ENCODE measurements around the gene ZNF771.

The ZNF771 gene

GRCh38 chr16:30398661-30399434 is 8.6 kb upstream of the ZNF771 start:
- no peak for DNase-seq (ENCODE audit: low spot score)

GRCh38 chr16:30399435-30400186 is 7.8 kb upstream of the ZNF771 start:
- peak; percentile 40 for DNase-seq (ENCODE audit: low spot score)

GRCh38 chr16:30401768-30402425 is 5.5 kb upstream of the ZNF771 start:
- no peak for DNase-seq (ENCODE audit: low spot score)

- peak; percentile 25 for DNase-seq (ENCODE audit: low spot score)
Observed at GRCh38 chr16:30406795-30407101, 658 bp upstream of the ZNF771 start.

- DNase-seq (ENCODE audit: low spot score): peak; percentile 66
Observed at GRCh38 chr16:30407804-30408534, 563 bp downstream of the ZNF771 start.

GRCh38 chr16:30409125-30410060 is 2.0 kb downstream of the ZNF771 start:
- DNase-seq (ENCODE audit: low spot score): peak; percentile 90

GRCh38 chr16:30413112-30413806 is 5.9 kb downstream of the ZNF771 start:
- no peak for DNase-seq (ENCODE audit: low spot score)

GRCh38 chr16:30414159-30414558 is 6.8 kb downstream of the ZNF771 start:
- no peak for DNase-seq (ENCODE audit: low spot score)

GRCh38 chr16:30416047-30416603 is 8.7 kb downstream of the ZNF771 start:
- DNase-seq (ENCODE audit: low spot score): no peak

GRCh38 chr16:30416624-30417528 is 9.5 kb downstream of the ZNF771 start:
- no peak for DNase-seq (ENCODE audit: low spot score)

GRCh38 chr16:30417529-30418349 is 10.3 kb downstream of the ZNF771 start:
- peak; percentile 96 for DNase-seq (ENCODE audit: low spot score)

- no peak for DNase-seq (ENCODE audit: low spot score)
Observed at GRCh38 chr16:30418350-30419181, 11.2 kb downstream of the ZNF771 start.

GRCh38 chr16:30421010-30421409 is 13.6 kb downstream of the ZNF771 start:
- DNase-seq (ENCODE audit: low spot score): no peak

GRCh38 chr16:30428055-30428454 is 20.6 kb downstream of the ZNF771 start:
- no peak for DNase-seq (ENCODE audit: low spot score)

GRCh38 chr16:30429418-30429677 is 21.9 kb downstream of the ZNF771 start:
- no peak for DNase-seq (ENCODE audit: low spot score)

GRCh38 chr16:30429678-30430427 is 22.4 kb downstream of the ZNF771 start, which contains the start of gene DCTPP1:
Gene DCTPP1, minus strand, starts transcription at chr16:30430030. Its CDS starts 50 bp downstream, at chr16:30429980.
- peak; percentile 99 for DNase-seq (ENCODE audit: low spot score)
